Left ventricle myocardium superior (tissue), 1 donor: ENCODE data around the gene OR2L2. TPM values are rescaled to one million over a fixed set of nuclear protein-coding genes. Genes with fewer than 3 reads are reported as not detected.
"Not testable (repeated sequence)": the region's sequence is repeated elsewhere in the genome, so short reads cannot be mapped to it uniquely, and the experiment has no call there.

Source experiments
- ATAC-seq: fragments of 200-7000 bp; cut with Tn5 transposase; one replicate; pipeline ENCODE4 v1.9.1; 2020; ENCODE audit warnings: mild to moderate bottlenecking, moderate library complexity
- DNase-seq: peaks from one replicate; pipeline ENCODE4 v3.0.0-alpha.2; 2020
- intact Hi-C: fragments of 100-400 bp; cut with micrococcal nuclease; formaldehyde crosslinking; loops from one replicate; pipeline ENCODE4 v1.11.0; 2022
- long read RNA-seq: library from polyadenylated mRNA; unstranded; transcript quantifications from one replicate; pipeline ENCODE4 v2.0.0, GENCODE V29; 2021
- total RNA-seq: library from RNA; stranded (reverse); fragmentation: NEBNext Ultra II Directional; extraction: Animal tissue kit (Norgen Biotek cat#: 25700); gene quantifications from one replicate; pipeline ENCODE4 v1.2.1, GENCODE V29; 2021
- donor health status: DM: no; HTN: yes; CAD: no; lungs with severe emphysema.

OR2L2 gene, protein sequence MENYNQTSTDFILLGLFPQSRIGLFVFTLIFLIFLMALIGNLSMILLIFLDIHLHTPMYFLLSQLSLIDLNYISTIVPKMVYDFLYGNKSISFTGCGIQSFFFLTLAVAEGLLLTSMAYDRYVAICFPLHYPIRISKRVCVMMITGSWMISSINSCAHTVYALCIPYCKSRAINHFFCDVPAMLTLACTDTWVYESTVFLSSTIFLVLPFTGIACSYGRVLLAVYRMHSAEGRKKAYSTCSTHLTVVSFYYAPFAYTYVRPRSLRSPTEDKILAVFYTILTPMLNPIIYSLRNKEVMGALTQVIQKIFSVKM
- 0.05 TPM for total RNA-seq
- long read RNA-seq: 0 reads

DNA sequence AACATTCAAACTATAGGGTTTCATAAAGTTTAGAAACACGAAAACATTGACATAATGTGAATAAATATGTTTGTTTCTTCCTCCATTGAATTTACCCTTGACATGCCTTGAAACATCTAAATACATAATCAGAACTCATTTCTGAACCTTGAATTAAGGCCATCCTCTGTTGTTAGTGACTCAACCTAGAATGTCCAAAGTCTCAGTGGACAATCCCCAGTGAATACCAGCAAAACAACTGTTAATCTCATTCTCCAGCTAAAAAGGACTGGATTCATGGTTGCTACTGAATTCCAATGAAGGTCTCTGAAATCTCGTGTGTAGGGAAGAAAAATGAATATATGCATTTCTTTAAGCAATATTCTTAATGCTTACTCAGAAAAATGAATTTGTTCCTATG, at the start of gene OR2L2:
TSS of gene OR2L2 (plus strand) at position 301 of the 400 bp plus-strand sequence. CDS start 8,198 bp downstream, outside the sequence.
- intact Hi-C loops: no loop called here
- DNase-seq (no peak), ATAC-seq (no peak)

DNA sequence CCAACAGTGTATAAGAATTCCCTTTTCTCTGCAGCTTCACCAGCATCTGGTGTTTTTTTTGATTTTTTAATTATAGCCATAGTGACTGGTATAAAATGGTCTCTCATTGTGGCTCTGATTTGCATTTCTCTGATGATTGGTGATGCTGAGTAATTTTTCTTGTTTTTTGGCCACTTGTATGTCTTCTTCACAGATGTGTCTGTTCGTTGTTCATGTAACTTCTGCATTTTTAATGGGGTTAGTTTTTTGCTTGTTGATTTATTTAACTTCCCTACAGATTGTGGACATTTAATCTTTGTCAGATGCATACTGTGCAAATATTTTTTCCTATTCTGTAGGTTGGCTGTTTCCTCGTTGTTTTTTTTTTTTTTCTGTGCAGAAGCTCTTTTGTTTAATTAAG, 36.9 kb upstream of the OR2L2 start:
- intact Hi-C loops: no loop called here
- DNase-seq: no peak
- no peak for ATAC-seq

DNA sequence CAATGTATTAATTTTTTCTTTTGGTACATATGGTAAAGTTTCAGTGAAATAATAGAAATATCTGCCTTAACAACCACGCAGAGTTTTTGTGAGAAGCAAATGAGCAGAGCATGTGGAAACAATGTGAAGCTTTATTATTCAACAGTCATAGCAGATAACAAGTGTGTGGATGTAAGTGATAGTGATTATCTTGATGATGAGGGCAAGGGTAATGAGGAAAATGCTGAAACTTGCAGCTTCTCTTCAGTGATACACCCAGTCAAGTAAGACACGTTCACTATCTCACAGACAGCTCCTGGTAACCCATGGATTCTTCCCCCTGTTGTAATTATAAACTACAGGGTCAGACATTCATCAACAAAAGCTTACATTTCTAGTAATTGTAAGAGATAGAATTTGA, 31.1 kb upstream of the OR2L2 start:
- intact Hi-C loops: no loop called here
- DNase-seq (no peak), ATAC-seq (no peak)

DNA sequence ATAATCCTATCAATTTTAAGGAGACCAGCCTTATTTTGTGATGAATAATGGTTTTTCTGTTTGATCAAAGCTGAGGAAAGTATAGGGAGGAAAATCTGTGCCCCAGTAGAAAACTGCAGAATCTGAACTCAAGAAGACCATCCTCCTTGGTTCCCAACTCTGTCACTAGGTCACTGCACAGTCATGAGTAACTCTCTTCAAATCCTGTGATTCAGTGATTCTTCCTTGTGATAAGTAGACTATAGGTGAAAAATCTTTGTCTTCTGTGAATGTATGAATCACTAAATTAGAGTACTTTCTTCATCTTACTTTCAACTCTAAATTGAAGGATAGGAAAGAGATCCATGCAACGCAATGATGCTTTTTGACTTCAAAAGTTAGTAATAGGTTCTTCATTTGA, 29.7 kb upstream of the OR2L2 start:
- no peak for ATAC-seq
- intact Hi-C loops: no loop called here
- DNase-seq: no peak

DNA sequence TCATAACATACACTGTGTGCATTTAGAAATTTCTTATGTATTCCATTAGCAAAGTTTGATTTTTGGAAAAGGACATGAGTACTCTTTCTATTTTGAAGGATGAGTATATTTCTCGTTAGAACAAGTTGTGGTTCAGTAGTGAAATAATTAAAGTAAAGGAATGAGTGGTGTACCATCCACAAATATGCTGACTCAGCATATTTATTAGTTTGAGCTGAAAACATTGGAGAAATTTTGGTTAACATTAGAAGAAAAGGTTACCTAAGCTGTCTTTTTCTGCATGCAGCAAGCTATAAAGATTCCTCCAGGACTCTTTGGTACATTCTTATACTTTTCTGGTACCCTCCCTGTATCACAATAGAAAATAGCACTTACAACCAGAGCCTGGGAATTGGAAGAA, 22.1 kb upstream of the OR2L2 start:
- intact Hi-C loops: no loop called here
- ATAC-seq: no peak
- DNase-seq: no peak

DNA sequence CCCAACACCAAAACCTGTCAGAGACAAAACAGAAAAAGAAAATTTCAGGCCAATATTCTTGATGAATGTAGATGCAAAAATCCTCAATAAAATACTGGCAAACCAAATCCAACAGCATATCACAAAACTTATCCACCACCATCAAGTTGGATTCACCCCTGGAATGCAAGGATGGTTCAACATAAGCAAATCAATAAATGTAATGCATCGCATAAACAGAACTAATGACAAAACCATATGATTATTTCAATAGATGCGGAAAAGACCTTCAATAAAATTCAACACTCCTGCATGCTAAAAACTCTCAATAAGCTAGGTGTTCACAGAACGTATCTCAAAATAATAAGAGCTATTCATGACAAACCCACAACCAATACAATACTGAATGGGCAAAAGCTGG, 20.2 kb upstream of the OR2L2 start:
- ATAC-seq (no peak), DNase-seq (no peak)
- intact Hi-C loops: no loop called here

DNA sequence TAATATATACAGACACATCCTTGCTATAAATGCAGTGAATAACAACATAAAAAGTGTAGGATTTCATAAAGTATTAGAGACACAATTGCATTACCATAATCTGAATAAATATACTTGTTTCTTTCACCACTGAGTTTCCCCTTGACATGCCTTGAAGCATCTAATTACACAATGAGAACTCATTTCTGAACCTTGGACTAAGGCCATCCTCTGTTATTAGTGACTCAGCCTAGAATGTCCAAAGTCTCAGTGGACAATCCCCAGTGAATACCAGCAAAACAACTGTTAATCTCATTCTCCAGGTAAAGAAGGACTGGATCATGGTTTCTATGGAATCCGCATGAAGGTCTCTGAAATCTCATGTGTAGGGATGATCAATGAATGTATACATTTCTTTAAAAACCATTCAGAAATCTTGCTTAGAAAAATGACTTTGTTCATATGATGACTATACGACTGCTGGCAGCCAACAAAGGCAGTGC, 16.6 kb upstream of the OR2L2 start, which contains the start of gene OR2L5:
TSS of gene OR2L5 (plus strand) at position 432 of the 482 bp plus-strand sequence. CDS start 8,288 bp downstream, outside the sequence.
- intact Hi-C loops: no loop called here
- DNase-seq (no peak), ATAC-seq (no peak)

DNA sequence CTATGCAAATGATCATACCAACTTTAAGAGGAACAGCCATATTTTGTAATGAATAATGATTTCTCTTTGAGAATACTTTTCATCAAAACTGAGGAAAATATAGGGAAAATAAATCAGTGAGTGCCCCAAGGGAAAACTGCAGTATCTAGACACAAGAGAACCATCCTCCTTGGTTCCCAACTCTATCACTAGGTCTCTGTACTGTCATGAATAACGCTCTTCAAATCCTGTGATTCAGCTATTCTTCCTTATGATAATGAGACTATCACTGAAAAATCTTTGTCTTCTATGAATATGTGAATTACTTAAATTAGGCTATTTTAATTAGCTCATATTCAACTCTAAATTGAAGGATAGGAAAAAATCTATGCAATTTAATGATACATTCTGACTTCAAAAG, 14.1 kb upstream of the OR2L2 start:
- ATAC-seq (no peak), DNase-seq (no peak)
- intact Hi-C loops: no loop called here

DNA sequence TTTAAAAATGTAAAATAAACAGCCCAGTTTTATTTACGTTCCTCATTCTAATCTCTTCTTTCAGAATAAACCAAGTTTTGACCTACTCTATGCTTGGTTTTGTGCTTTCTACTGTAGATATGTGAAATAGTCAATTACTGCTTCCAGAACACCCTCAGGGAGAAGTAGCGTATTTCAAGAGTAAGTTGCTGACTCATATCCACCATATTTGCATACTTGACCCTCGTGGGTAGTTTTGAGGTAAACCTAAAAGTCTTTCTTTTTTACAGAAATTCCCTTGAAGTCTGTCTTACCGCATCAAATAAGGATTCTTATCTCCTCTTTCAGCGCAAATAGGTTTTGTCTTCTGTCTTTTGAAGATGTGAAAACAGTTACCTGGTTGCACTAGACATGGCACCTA, 15.3 kb downstream of the OR2L2 start:
- ATAC-seq (no peak), DNase-seq (no peak)
- intact Hi-C loops: no loop called here

DNA sequence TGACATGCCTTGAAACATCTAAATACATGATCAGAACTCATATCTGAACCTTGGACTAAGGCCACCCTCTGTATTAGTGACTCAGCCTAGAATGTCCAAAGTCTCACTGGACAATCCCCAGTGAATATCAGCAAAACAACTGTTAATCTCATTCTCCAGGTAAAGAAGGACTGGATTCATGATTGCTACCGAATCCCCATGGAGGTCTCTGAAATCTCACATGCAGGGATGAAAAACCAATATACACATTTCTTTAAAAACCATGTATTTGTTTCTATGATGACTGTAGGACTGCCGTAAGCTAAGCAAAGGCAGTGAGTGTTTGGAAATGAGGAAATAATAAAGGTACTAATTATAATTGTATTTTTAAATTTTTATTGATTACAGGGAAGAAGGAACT, 16.7 kb downstream of the OR2L2 start, which contains the start of gene OR2L3:
TSS of gene OR2L3 (plus strand) at position 301 of the 400 bp plus-strand sequence. CDS start 13,846 bp downstream, outside the sequence.
- DNase-seq: no peak
- ATAC-seq: no peak
- intact Hi-C loops: no loop called here

DNA sequence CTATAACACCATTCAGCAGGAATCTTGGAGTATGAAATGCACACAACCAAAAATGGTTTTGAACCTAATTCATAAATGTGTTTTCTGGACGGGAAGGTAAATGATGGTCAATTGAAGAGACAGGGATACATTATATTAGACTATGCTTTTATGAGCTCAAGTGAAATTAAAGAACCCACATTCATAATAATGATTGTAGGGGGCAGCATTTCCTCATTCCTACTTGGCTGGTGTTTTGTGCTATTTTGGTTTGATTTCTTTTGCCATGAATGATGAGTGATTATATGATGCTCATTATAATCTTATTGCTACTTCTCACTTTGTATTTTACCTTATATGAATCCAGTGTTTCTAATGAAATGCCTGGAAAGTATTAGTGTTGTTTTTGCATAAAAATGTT, 17.1 kb downstream of the OR2L2 start:
- ATAC-seq (no peak), DNase-seq (no peak)
- intact Hi-C loops: no loop called here

DNA sequence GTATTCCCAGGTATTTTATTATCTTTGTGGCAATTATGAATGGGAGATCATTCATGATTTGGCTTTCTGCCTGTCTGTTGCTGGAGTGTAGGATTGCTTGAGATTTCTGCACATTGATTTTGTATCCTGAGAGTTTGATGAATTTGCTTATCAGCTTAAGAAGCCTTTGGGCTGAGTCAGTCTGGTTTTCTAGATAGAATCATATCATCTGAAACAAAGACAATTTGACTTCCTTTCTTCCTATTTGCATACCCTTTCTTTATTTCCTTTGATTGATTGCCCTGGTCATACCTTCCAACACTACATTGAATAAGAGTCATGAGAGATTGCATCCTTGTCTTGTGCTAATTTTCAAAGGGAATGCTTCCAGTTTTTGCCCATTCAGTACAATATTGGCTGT, 24.8 kb downstream of the OR2L2 start:
- intact Hi-C loops: no loop called here
- no peak for ATAC-seq
- DNase-seq: no peak

DNA sequence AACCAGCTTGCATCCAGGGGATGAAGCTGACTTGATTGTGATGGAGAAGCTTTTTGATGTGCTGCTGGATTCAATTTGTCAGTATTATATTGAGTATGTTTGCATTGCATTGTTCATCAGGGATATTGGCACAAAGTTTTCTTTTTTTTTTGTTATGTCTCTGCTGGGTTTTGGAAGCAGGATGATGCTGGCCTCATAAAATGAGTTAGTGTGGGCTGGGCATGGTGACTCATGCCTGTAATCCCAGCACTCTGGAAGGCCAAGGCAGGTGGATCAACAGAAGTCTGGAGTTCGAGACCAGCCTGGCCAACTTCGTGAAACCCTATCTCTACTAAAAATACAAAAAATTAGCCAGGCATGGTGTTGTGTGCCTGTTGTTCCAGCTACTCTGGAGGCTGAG, 25.4 kb downstream of the OR2L2 start:
- no peak for DNase-seq
- ATAC-seq: no peak
- intact Hi-C loops: no loop called here

DNA sequence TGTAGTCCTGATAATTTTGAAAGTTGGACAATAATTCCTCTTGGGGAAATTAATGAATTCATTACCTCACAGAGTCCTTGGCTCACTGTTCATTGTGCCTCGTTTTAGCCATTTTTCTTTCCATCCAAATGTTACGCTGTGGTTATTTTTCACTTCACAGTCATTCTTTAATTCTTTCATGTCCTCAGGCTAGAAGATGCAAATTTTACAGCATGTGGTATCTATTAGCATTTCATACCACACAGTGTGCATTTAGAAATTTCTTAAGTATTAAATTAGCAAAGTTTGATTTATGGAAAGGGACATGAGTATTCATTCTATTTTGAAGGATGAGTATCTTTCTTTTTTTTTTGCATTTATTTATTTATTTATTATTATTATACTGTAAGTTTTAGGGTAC, 35.2 kb downstream of the OR2L2 start:
- no peak for ATAC-seq
- DNase-seq: no peak
- intact Hi-C loops: no loop called here

DNA sequence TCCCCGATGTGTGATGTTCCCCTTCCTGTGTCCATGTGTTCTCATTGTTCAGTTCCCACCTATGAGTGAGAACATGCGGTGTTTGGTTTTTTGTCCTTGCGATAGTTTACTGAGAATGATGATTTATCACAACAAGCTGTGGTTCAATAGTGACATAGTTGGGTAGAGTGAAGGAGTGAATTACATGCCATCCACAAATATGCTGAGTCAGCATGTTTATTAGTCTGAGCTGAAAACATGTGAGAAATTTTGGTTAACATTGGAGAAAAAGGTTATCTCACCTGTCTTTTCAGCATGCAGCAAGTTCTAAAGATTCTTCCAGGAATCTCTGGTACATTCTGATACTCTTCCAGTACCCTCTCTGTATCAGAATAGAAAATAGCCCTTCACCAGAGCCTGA, 35.7 kb downstream of the OR2L2 start:
- ATAC-seq: no peak

DNA sequence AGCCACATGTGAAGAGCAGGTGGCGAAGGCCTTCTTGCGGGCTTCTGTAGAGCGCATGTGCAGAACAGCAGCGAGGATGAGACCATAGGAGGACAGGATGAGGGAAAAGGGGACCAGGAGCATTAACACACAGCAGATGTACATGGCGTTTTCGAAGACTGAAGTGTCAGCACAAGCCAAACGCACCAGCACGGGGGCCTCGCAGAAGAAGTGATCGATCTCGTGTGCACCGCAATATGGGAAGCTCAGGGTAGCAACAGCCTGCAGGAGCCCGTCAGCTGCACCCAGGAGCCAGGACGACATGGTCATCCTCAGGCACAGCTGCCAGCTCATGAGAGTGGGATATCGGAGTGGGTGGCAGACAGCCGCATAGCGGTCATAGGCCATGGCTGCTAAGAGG, 54.0 kb downstream of the OR2L2 start:
- intact Hi-C loops, ATAC-seq, DNase-seq: not testable (repeated sequence)

More for the DNA sequence above, 35.7 kb downstream of the OR2L2 start:
- intact Hi-C loops: no loop called here
- DNase-seq: no peak

Other genes with a start within 250 kb of the OR2L2 start
- not detected for gene OR14A16, start 206.0 kb upstream of the OR2L2 start, total RNA-seq
- not detected for gene OR11L1, start 188.2 kb upstream of the OR2L2 start, total RNA-seq
- 0.07 TPM for gene TRIM58, start 172.9 kb upstream of the OR2L2 start, total RNA-seq
- gene OR2W3, start 134.5 kb upstream of the OR2L2 start, total RNA-seq: not detected
- gene OR2T8, start 109.8 kb upstream of the OR2L2 start, total RNA-seq: not detected
- not detected for gene OR2AJ1, start 105.2 kb upstream of the OR2L2 start, total RNA-seq
- gene OR2L8, start 81.2 kb upstream of the OR2L2 start, total RNA-seq: not detected
- gene OR2AK2, start 64.8 kb upstream of the OR2L2 start, total RNA-seq: not detected
- gene OR2L5, start 16.4 kb upstream of the OR2L2 start, total RNA-seq: not detected
- gene OR2L3, start 16.8 kb downstream of the OR2L2 start, total RNA-seq: not detected
- gene OR2L13, start 65.1 kb downstream of the OR2L2 start, total RNA-seq: not detected
- not detected for gene OR2M5, start 115.1 kb downstream of the OR2L2 start, total RNA-seq
- not detected for gene OR2M2, start 144.8 kb downstream of the OR2L2 start, total RNA-seq
- gene OR2M3, start 167.2 kb downstream of the OR2L2 start, total RNA-seq: not detected
- not detected for gene OR2M4, start 201.3 kb downstream of the OR2L2 start, total RNA-seq
- gene OR2T33, start 247.9 kb downstream of the OR2L2 start, total RNA-seq: not detected